B cell (primary cell): Measurements from ENCODE around the gene USP22.

ENCODE experiments used
- EZH2 ChIP-seq: IDR thresholded peaks from 2 replicates; pipeline ENCODE4 v1.6.1; 2012; ENCODE audit warnings: borderline replicate concordance, low read depth, mild to moderate bottlenecking, moderate library complexity, low read length; ENCODE audit not compliant: insufficient read depth, poor library complexity, severe bottlenecking
- TF ChIP-seq, protein P1 (sequence below): fragments of 200-600 bp; IDR thresholded peaks from one replicate; pipeline ENCODE4 v1.8.0; 2022; ENCODE audit warnings: antibody characterized with exemption, mild to moderate bottlenecking

DNA sequence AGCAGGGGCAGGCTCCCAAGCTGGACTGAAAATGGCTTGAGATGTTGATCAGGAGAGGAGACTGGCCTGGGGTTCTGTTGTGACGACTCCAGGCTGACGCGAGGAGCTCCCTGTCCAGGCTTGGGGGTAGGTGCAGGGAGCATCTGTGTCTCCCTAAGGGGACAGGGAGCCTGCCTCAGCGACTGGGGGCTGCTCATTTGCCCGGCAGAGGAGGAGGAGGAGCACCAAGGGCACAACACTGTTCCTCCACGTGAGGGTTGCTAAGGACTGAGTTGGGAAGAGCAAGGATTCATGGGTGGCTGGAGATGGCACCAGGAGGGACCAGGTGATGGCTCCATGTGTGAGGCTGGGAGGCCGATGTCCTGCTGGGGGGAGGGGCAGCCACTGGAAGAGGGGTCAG is 53.3 kb downstream of the USP22 start:
- TF ChIP-seq, protein P1, sequence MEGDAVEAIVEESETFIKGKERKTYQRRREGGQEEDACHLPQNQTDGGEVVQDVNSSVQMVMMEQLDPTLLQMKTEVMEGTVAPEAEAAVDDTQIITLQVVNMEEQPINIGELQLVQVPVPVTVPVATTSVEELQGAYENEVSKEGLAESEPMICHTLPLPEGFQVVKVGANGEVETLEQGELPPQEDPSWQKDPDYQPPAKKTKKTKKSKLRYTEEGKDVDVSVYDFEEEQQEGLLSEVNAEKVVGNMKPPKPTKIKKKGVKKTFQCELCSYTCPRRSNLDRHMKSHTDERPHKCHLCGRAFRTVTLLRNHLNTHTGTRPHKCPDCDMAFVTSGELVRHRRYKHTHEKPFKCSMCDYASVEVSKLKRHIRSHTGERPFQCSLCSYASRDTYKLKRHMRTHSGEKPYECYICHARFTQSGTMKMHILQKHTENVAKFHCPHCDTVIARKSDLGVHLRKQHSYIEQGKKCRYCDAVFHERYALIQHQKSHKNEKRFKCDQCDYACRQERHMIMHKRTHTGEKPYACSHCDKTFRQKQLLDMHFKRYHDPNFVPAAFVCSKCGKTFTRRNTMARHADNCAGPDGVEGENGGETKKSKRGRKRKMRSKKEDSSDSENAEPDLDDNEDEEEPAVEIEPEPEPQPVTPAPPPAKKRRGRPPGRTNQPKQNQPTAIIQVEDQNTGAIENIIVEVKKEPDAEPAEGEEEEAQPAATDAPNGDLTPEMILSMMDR: no peak
- TF ChIP-seq EZH2: no peak
